Measurements from ENCODE around the gene ERICH4. TPM values are rescaled to one million over a fixed set of nuclear protein-coding genes. Genes with fewer than 3 reads are reported as not detected.
"Not testable (repeated sequence)": the region's sequence is repeated elsewhere in the genome, so short reads cannot be mapped to it uniquely, and the experiment has no call there.

The ERICH4 gene
- total RNA-seq, 4 donors from 2014 or later, result not detected

DNA sequence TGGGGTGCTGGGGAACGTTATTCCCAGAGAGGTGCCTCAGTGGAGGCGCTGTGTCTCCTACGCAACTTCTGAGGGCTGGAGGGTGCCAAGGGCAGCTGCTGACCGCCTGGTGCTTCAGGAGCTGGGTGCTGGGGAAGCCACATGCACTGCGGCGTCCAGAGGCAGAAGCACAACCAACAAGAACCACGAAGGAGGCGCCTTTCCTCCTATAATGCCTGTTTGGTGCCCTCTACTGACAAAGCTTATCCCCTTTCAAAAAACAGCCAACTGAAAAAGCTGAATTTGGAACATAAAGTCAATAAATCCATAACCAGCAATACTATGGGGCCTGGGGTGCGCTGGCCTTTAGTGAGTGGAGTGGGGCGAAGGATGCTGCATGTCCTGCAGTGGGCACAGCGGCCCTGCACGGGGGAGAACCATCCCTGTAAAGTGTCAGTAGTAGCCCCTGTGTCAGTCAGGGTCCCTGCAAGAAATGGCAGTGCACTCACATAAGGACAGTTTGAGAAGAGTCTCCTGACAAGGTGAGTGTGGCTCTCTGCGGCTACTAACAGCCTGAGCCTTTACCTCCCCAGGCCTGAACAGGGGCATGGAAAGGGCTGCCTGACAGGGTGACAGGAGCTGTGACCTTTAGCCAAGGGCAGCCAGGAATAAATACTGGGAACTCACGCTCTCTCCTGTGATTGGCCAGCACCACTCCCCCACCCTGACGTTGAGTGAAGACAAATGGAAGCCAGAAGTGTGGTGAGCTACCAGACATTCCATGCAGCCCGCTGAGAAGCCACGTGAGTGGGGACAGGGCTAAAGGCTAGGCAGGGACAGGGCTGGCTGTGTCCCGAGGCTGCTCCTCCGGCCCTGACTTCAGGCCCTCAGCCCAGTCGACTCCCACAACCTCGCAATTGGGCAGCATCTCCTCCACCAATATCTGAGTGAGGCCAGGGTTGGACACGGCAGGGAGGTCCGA lies 11.2 kb upstream of the ERICH4 start:
- H3K36me3 ChIP-seq, result peaks cover 15 to 63% (median 56%) of the 10 kb centered on the region in 4 donors
- no peaks in the 10 kb centered on the region for H3K27me3 ChIP-seq
- DNase-seq (ENCODE audit: extremely low spot score), result no peak
- peaks cover 25 to 36% (median 29%) of the 10 kb centered on the region in 4 donors for H3K4me1 ChIP-seq
- peak overlapping the region in 1 of 4 donors; percentile 11 for H3K27ac ChIP-seq (replicated peaks in 1 of 4)
- TF ChIP-seq, protein P1, sequence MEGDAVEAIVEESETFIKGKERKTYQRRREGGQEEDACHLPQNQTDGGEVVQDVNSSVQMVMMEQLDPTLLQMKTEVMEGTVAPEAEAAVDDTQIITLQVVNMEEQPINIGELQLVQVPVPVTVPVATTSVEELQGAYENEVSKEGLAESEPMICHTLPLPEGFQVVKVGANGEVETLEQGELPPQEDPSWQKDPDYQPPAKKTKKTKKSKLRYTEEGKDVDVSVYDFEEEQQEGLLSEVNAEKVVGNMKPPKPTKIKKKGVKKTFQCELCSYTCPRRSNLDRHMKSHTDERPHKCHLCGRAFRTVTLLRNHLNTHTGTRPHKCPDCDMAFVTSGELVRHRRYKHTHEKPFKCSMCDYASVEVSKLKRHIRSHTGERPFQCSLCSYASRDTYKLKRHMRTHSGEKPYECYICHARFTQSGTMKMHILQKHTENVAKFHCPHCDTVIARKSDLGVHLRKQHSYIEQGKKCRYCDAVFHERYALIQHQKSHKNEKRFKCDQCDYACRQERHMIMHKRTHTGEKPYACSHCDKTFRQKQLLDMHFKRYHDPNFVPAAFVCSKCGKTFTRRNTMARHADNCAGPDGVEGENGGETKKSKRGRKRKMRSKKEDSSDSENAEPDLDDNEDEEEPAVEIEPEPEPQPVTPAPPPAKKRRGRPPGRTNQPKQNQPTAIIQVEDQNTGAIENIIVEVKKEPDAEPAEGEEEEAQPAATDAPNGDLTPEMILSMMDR (IDR thresholded peaks at IDR 0.05), result peak; percentile 17 to 27 (median 21)
- no peak for TF ChIP-seq EP300 (IDR thresholded peaks at IDR 0.05)
- TF ChIP-seq POLR2AphosphoS5 (IDR thresholded peaks at IDR 0.05), result no peak
- no peak for TF ChIP-seq POLR2A (IDR thresholded peaks at IDR 0.05; ENCODE audit: low read depth)
- 82% methylated on average over 14 of the region's 23 CpGs for WGBS
- intact Hi-C loops (cut with DNase I), result no loop called here
- no peak overlapping the region for H3K4me3 ChIP-seq
- H3K9me3 ChIP-seq, result no peaks in the 10 kb centered on the region

DNA sequence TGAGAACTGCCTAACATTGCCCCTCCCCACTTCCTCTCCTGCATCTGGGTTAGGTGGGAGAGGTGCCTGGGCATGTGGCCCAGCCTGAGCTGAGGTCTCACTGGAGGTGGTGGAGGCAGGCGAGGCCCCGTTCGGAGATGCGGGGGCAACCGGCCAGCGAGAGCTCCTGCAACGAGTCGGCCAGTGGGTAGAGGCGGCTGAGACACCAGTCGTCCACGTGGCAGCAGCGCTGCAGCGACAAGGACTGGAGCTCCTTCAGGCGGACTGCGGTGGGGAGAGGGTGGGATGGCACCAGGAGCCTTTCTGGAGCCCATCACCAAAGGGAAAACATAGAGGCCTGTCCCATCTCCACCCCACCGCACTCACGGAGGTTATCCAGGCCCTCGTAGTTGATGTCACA lies 9.8 kb upstream of the ERICH4 start:
- Histone ChIP-seq H3K4me1 (peaks cover 10 to 27% (median 17%) of the 10 kb centered on the region in 4 donors), H3K36me3 (peaks cover 15 to 78% (median 67%) of the 10 kb centered on the region in 4 donors), H3K4me3 (no peak overlapping the region), H3K27ac (replicated peaks in 1 of 4) (no peak overlapping the region), H3K27me3 (no peaks in the 10 kb centered on the region), H3K9me3 (no peaks in the 10 kb centered on the region)
- intact Hi-C loops (cut with DNase I), result no loop called here
- no peak for TF ChIP-seq EP300 (IDR thresholded peaks at IDR 0.05)
- TF ChIP-seq POLR2AphosphoS5 (IDR thresholded peaks at IDR 0.05), result no peak
- TF ChIP-seq POLR2A (IDR thresholded peaks at IDR 0.05; ENCODE audit: low read depth), result no peak
- TF ChIP-seq, protein P1 (IDR thresholded peaks at IDR 0.05), result no peak
- no peak for DNase-seq (ENCODE audit: extremely low spot score)
- 94% methylated on average over 15 of the region's 18 CpGs for WGBS

DNA sequence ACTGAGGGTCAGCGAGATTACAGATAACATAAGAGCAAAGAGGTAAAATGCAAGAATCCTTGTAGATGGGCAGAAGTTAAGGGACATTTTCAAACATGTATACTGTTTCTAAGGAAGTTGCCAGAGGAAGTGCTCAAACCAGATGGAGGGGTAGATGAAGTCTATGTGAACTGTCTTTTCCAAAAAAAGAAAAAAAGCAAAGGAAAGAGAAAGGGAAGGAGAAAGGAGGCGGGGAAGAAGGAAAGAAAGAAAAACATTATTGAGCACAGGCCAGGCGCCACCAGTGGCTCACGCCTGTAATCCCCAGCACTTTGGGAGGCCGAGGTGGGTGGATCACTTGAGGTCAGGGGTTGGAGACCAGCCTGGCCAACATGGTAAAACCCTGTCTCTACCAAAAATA lies 8.5 kb upstream of the ERICH4 start:
- TF ChIP-seq, protein P1 (IDR thresholded peaks at IDR 0.05), result no peak
- no peak for TF ChIP-seq POLR2AphosphoS5 (IDR thresholded peaks at IDR 0.05)
- TF ChIP-seq POLR2A (IDR thresholded peaks at IDR 0.05; ENCODE audit: low read depth), result no peak
- no peak for TF ChIP-seq EP300 (IDR thresholded peaks at IDR 0.05)
- intact Hi-C loops (cut with DNase I), result no loop called here
- H3K36me3 ChIP-seq, result peaks cover 15 to 77% (median 67%) of the 10 kb centered on the region in 4 donors
- H3K27ac ChIP-seq (replicated peaks in 1 of 4), result no peak overlapping the region
- H3K4me3 ChIP-seq, result no peak overlapping the region
- H3K9me3 ChIP-seq, result no peaks in the 10 kb centered on the region
- DNase-seq (ENCODE audit: extremely low spot score), result no peak
- no peaks in the 10 kb centered on the region for H3K27me3 ChIP-seq
- H3K4me1 ChIP-seq, result peaks cover 12 to 25% (median 19%) of the 10 kb centered on the region in 4 donors
- WGBS, result 70% methylated on average over 5 of the region's 5 CpGs

DNA sequence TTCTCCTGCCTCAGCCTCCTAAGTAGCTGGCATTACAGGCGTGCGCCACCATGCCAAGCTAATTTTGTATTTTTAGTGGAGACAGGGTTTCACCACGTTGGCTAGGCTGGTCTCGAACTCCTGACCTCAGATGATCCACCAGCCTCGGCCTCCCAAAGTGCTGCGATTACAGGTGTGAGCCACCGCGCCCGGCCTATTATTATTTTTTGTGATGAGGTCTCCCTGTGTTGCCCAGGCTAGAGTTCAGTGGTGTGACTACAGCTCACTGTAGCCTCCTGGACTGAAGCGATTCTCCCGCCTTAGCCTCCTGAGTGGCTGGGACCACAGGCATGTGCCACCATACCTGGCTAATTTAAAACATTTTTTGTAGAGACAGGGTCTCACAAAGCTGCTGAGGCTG lies 7.6 kb upstream of the ERICH4 start:
- H3K4me3 ChIP-seq; DNase-seq (ENCODE audit: extremely low spot score); H3K27me3 ChIP-seq; H3K9me3 ChIP-seq; H3K27ac ChIP-seq (replicated peaks in 1 of 4): not testable (repeated sequence)
- H3K36me3 ChIP-seq, result peaks cover 15 to 77% (median 64%) of the 10 kb centered on the region in 4 donors
- H3K4me1 ChIP-seq, result peaks cover 17 to 30% (median 23%) of the 10 kb centered on the region in 4 donors
- 96% methylated on average over 11 of the region's 11 CpGs for WGBS
- intact Hi-C loops (cut with DNase I), result loop anchor here (5.0 kb wide), 1 partner anchor 38 kb away; the partner anchor contains the start of genes BCKDHA and EXOSC5

DNA sequence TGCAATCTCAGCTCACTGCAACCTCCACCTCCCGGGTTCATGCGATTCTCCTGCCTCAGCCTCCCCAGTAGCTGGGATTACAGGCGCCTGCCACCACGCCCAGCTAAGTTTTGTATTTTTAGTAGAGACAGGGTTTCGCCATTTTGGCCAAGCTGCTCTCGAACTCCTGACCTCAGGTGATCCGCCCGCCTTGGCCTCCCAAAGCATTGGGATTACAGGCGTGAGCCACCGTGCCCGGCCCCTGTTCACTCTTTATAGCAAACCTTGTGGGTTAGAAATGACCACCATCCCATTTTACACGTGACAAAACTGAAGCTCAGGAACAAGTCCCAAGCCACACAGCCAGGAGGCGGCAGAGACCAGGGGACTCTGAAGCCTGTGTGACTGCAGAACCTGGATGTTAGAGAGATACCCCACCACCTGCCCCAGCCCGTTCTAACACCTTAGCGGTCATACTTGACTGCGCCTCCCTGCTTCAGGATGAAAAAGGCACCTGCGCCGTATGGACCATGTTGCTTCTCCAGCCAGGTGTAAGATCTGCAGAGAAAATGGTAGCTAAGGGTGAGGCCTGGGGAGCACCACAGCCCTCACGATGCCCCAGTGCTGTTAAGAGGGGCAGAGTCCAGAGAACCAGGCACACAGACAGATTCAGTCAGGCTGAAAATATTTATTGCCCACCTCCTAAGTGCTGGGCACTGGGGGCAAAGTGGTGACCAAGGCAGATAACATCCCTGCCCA lies 6.9 kb upstream of the ERICH4 start:
- no peak for DNase-seq (ENCODE audit: extremely low spot score)
- 96% methylated on average over 14 of the region's 19 CpGs for WGBS
- intact Hi-C loops (cut with DNase I), result loop anchor here (5.0 kb wide), 1 partner anchor 39 kb away; the partner anchor contains the start of genes BCKDHA and EXOSC5
- peaks cover 12 to 71% (median 58%) of the 10 kb centered on the region in 4 donors for H3K36me3 ChIP-seq
- H3K27ac ChIP-seq (replicated peaks in 1 of 4), result no peak overlapping the region
- no peaks in the 10 kb centered on the region for H3K9me3 ChIP-seq
- peaks cover 0 to 3% (median 0%) of the 10 kb centered on the region in 4 donors for H3K27me3 ChIP-seq
- TF ChIP-seq, protein P1 (IDR thresholded peaks at IDR 0.05), result no peak
- peaks cover 18 to 27% (median 23%) of the 10 kb centered on the region in 4 donors for H3K4me1 ChIP-seq
- H3K4me3 ChIP-seq, result no peak overlapping the region

Data from esophagus muscularis mucosa (tissue), 4 donors.